PC-9 (cell line): Measurements from ENCODE around the gene MYO1B. TPM values are rescaled to one million over a fixed set of nuclear protein-coding genes. Genes with fewer than 3 reads are reported as not detected.

ENCODE experiments used
- BruUV-seq: library from RNA; stranded (reverse); fragments of 400-500 nt; replicated peaks from 2 replicates; lab custom pipeline; 2021; lab: Mats Ljungman, UMichigan
- CTCF ChIA-PET: fragments of 300-600 bp; sonication (Branson Sonifier 250); formaldehyde crosslinking; loops from one replicate; lab custom pipeline; 2022; ENCODE audit warnings: antibody characterized with exemption; lab: Charles Lee
- POLR2A ChIA-PET: fragments of 300-600 bp; sonication (Branson Sonifier 250); formaldehyde crosslinking; loops from one replicate; lab custom pipeline; 2022; ENCODE audit warnings: antibody characterized with exemption; ENCODE audit not compliant: unreplicated experiment; lab: Charles Lee
- DNase-seq, 2 experiments: peaks; one replicate each; pipeline versions ENCODE4 v3.0.0 to v3.0.0-alpha.2; 2015 to 2022; ENCODE audit warnings: mixed read lengths in 1 of 2
- H2AFZ ChIP-seq: fragments of 200-600 bp; sonication (generic); 2 replicates; pipeline ENCODE4 v1.8.1; 2017; ENCODE audit warnings: antibody characterized with exemption
- H3F3A ChIP-seq: fragments of 200-600 bp; sonication (generic); 2 replicates; pipeline ENCODE4 v1.8.1; 2017; ENCODE audit warnings: antibody characterized with exemption, mild to moderate bottlenecking, low read depth; ENCODE audit not compliant: insufficient read depth
- H3K27ac ChIP-seq: fragments of 200-600 bp; sonication (generic); 2 replicates; pipeline ENCODE4 v1.6.1; 2016; ENCODE audit warnings: mixed run types
- H3K27me3 ChIP-seq: fragments of 200-600 bp; sonication (generic); 2 replicates; pipeline ENCODE4 v1.6.1; 2016; ENCODE audit warnings: low read depth, mixed run types; ENCODE audit not compliant: insufficient read depth
- H3K36me3 ChIP-seq: fragments of 200-600 bp; sonication (generic); 2 replicates; pipeline ENCODE4 v1.6.1; 2016; ENCODE audit warnings: low read depth, mixed run types
- H3K4me1 ChIP-seq: fragments of 200-600 bp; sonication (generic); replicated peaks from 2 replicates; pipeline ENCODE4 v1.6.1; 2016; ENCODE audit warnings: mixed run types; ENCODE audit not compliant: insufficient read depth
- H3K4me2 ChIP-seq: fragments of 200-600 bp; sonication (generic); 2 replicates; pipeline ENCODE4 v1.6.1; 2017; ENCODE audit warnings: mixed run types
- H3K4me3 ChIP-seq: fragments of 200-600 bp; sonication (generic); 2 replicates; pipeline ENCODE4 v1.6.1; 2016; ENCODE audit warnings: mixed run types
- H3K79me2 ChIP-seq: fragments of 200-600 bp; sonication (generic); 2 replicates; pipeline ENCODE4 v1.6.1; 2017; ENCODE audit warnings: low read depth, mixed run types
- H3K9me2 ChIP-seq: fragments of 200-600 bp; sonication (generic); 2 replicates; pipeline ENCODE4 v1.8.1; 2017; ENCODE audit warnings: mild to moderate bottlenecking; ENCODE audit not compliant: insufficient read depth
- H3K9me3 ChIP-seq: fragments of 200-600 bp; sonication (generic); 2 replicates; pipeline ENCODE4 v1.8.1; 2016; ENCODE audit warnings: low read depth; ENCODE audit not compliant: insufficient read depth
- H4K20me1 ChIP-seq: fragments of 200-600 bp; sonication (generic); 2 replicates; pipeline ENCODE4 v1.8.1; 2017; ENCODE audit not compliant: insufficient read depth
- CTCF ChIP-seq: fragments of 200-600 bp; sonication (generic); conservative IDR thresholded peaks from 2 replicates; pipeline ENCODE4 v1.6.1; 2017; ENCODE audit warnings: mixed run types, antibody characterized with exemption, mild to moderate bottlenecking, moderate library complexity
- EZH2 ChIP-seq: fragments of 200-600 bp; sonication (generic); IDR thresholded peaks from 2 replicates; pipeline ENCODE4 v1.8.0; 2017; ENCODE audit warnings: antibody characterized with exemption, low read depth
- intact Hi-C: fragments of 100-400 bp; cut with micrococcal nuclease; formaldehyde crosslinking; loops from one replicate; pipeline ENCODE4 v1.10.0; 2022; ENCODE audit not compliant: unreplicated experiment
- total RNA-seq: library from RNA; stranded (reverse); gene quantifications from 2 replicates; pipeline ENCODE4 v1.2.3, GENCODE V29; 2021

Gene MYO1B
- total RNA-seq, 1 experiment from 2014 or later: 55.0 TPM

- no peak overlapping the region for H3K4me3 ChIP-seq
- no peaks in the 10 kb centered on the region for H3K36me3 ChIP-seq
- TF ChIP-seq CTCF (no peak), EZH2 (no peak)
- H3K27ac ChIP-seq: no peak overlapping the region
- intact Hi-C loops: loop anchor here (5.0 kb wide), 2 partner anchors 57 to 133 kb away; no protein-coding TSS in a partner anchor
- CTCF ChIA-PET: interaction anchor here (0.6 kb wide), 1 partner anchor 35 kb away, joined by 3 read pairs; no protein-coding TSS in a partner anchor
- no peak for DNase-seq
- BruUV-seq: no TSS peak
- H3K4me1 ChIP-seq: peaks cover 12% of the 10 kb centered on the region
- H3K9me3 ChIP-seq: no peaks in the 10 kb centered on the region
- POLR2A ChIA-PET: no interaction called here
- H3K79me2 ChIP-seq: no peaks in the 10 kb centered on the region
- H2AFZ ChIP-seq: no peak overlapping the region
- H3F3A ChIP-seq: no peaks in the 10 kb centered on the region
- no peaks in the 10 kb centered on the region for H3K9me2 ChIP-seq
- H3K4me2 ChIP-seq: no peak overlapping the region
- H3K27me3 ChIP-seq: no peaks in the 10 kb centered on the region
- no peaks in the 10 kb centered on the region for H4K20me1 ChIP-seq
Measured at GRCh38 chr2:191299866-191300265, 54.7 kb downstream of the MYO1B start.

GRCh38 chr2:191301971-191302370 lies 56.8 kb downstream of the MYO1B start:
- Histone ChIP-seq H3K36me3 (no peaks in the 10 kb centered on the region), H3K9me3 (no peaks in the 10 kb centered on the region), H3K27me3 (no peaks in the 10 kb centered on the region), H3K27ac (no peak overlapping the region), H3K9me2 (no peaks in the 10 kb centered on the region), H3K4me1 (peaks cover 12% of the 10 kb centered on the region), H3F3A (no peaks in the 10 kb centered on the region), H4K20me1 (no peaks in the 10 kb centered on the region), H2AFZ (no peak overlapping the region), H3K4me3 (no peak overlapping the region), H3K79me2 (no peaks in the 10 kb centered on the region), H3K4me2 (no peak overlapping the region)
- ChIA-PET POLR2A (no interaction called here), CTCF (no interaction called here)
- TF ChIP-seq CTCF: no peak
- no peak for TF ChIP-seq EZH2
- DNase-seq: no peak
- intact Hi-C loops: loop anchor here (5.0 kb wide), 2 partner anchors 55 to 135 kb away; no protein-coding TSS in a partner anchor
- no TSS peak for BruUV-seq

- Histone ChIP-seq H3K36me3 (no peaks in the 10 kb centered on the region), H3F3A (no peaks in the 10 kb centered on the region), H3K4me1 (peaks cover 12% of the 10 kb centered on the region), H2AFZ (no peak overlapping the region), H3K9me2 (no peaks in the 10 kb centered on the region), H3K27me3 (no peaks in the 10 kb centered on the region), H3K4me3 (no peak overlapping the region), H4K20me1 (no peaks in the 10 kb centered on the region), H3K79me2 (no peaks in the 10 kb centered on the region), H3K4me2 (0 out of 2 replicates have a peak overlapping the region, but pooled peaks have one; percentile 18), H3K9me3 (no peaks in the 10 kb centered on the region), H3K27ac (no peak overlapping the region)
- CTCF ChIA-PET: interaction anchor here (0.6 kb wide), 1 partner anchor 76 kb away, joined by 3 read pairs; no protein-coding TSS in a partner anchor
- intact Hi-C loops: loop anchor here (5.0 kb wide), 2 partner anchors 55 to 135 kb away; no protein-coding TSS in a partner anchor
- TF ChIP-seq EZH2 (no peak), CTCF (peak; percentile 46; the same call in 1 of the 2 replicates)
- POLR2A ChIA-PET: interaction anchor here (0.6 kb wide), 2 partner anchors 20 to 133 kb away, joined by 3 to 5 read pairs; no protein-coding TSS in a partner anchor
- DNase-seq: peak; percentile 37 to 40
- no TSS peak for BruUV-seq
Measured at GRCh38 chr2:191302459-191303139, 57.4 kb downstream of the MYO1B start.
